Measurements from ENCODE around the gene ZNF639. TPM values are rescaled to one million over a fixed set of nuclear protein-coding genes. Genes with fewer than 3 reads are reported as not detected.

Gene ZNF639
- total and polyA plus RNA-seq, 2 of the 13 experiments (the other 11 are each of a cell fraction or from before 2014, with no cell fraction given): 11.6 to 42.4 TPM

DNA sequence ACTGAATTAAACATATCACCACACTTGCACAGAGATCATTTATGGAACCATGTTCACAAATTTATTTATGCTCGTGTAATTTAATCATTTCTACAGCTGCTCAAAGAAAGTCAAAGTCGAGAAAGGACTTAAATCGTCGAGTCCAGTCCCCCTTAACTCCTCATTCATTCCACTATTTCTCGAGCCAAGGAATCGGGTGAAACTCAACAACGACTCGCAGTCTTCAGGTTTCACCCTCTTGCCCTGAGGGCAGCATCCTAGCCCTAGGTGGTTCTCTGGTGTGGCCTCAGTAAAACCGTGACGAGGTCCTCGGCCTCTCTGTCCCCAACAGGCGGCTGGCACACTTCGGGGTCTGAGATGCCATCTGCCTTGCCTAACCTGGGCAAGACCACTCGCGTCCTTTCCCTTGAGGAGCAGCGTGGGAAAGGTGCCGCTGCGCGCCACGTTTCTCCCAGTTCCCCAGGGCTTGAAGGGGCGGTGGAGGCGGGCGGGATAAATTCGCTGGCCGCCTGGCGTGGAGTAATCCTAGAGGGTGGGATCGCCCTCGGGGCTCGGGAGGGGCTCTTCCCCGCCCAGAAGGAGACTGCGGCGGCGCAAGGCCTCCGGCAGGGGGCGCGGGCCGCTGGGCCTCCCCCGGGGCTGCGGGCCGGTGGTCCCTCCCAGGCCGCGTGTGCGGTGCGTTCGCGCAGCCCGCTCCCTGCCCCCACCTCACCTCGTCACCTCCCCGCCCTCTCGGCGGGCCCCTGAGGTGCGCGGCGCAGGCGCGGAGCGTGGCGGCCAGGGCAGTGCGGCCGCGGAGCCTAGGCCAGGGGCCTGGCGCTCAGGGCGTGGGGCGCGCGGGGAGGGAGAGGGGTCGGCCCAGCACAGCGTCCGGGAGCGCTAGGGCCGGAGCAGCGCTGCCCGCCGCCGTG lies at the start of gene ZNF639 (continued):
- TF ChIP-seq, protein P1, sequence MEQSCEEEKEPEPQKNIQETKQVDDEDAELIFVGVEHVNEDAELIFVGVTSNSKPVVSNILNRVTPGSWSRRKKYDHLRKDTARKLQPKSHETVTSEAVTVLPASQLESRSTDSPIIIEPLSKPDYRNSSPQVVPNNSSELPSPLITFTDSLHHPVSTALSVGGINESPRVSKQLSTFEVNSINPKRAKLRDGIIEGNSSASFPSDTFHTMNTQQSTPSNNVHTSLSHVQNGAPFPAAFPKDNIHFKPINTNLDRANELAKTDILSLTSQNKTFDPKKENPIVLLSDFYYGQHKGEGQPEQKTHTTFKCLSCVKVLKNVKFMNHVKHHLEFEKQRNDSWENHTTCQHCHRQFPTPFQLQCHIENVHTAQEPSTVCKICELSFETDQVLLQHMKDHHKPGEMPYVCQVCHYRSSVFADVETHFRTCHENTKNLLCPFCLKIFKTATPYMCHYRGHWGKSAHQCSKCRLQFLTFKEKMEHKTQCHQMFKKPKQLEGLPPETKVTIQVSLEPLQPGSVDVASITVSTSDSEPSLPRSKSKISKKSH (CRISPR knock-in tag; IDR thresholded peaks at IDR 0.05; ENCODE audit: borderline replicate concordance): peak; percentile 93
- TF ChIP-seq GATAD2A (CRISPR knock-in tag; IDR thresholded peaks at IDR 0.05) (peak; percentile 69), JUN (CRISPR knock-in tag; IDR thresholded peaks at IDR 0.05) (0 out of 2 replicates have a peak, but pooled peaks have one; percentile 55), CBFB (CRISPR knock-in tag; IDR thresholded peaks at IDR 0.05) (0 out of 2 replicates have a peak, but pooled peaks have one; percentile 22), ZFP36L1 (CRISPR knock-in tag; IDR thresholded peaks at IDR 0.05) (no peak), MTA3 (CRISPR knock-in tag; IDR thresholded peaks at IDR 0.05) (no peak), ZNF782 (CRISPR knock-in tag; IDR thresholded peaks at IDR 0.05; ENCODE audit: borderline replicate concordance) (no peak), ZNF589 (CRISPR knock-in tag; conservative IDR thresholded peaks at IDR 0.05) (peak; percentile 46), ZNF652 (CRISPR knock-in tag; IDR thresholded peaks at IDR 0.05; ENCODE audit: borderline replicate concordance, low read depth) (no peak), TGIF2 (CRISPR knock-in tag; IDR thresholded peaks at IDR 0.05) (peak; percentile 15; the same call in 1 of the 2 replicates), AHR (CRISPR knock-in tag; IDR thresholded peaks at IDR 0.05) (no peak), ZSCAN25 (CRISPR knock-in tag; IDR thresholded peaks at IDR 0.05) (0 out of 2 replicates have a peak, but pooled peaks have one; percentile 20), ZNF17 (CRISPR knock-in tag; IDR thresholded peaks at IDR 0.05) (no peak), RAD51 (IDR thresholded peaks at IDR 0.05; ENCODE audit: borderline replicate concordance) (no peak), KLF11 (CRISPR knock-in tag; IDR thresholded peaks at IDR 0.05) (no peak), CREB1 (IDR thresholded peaks at IDR 0.05) (peak; percentile 38; the same call in 1 of the 2 replicates), CREB1 (CRISPR knock-in tag; IDR thresholded peaks at IDR 0.05) (no peak), POGZ (CRISPR knock-in tag; IDR thresholded peaks at IDR 0.05) (0 out of 2 replicates have a peak, but pooled peaks have one; percentile 5), ZNF772 (CRISPR knock-in tag; IDR thresholded peaks at IDR 0.05) (peak; percentile 77; the same call in 1 of the 2 replicates), MAFF (IDR thresholded peaks at IDR 0.05; ENCODE audit: low read depth, low read length) (no peak), ZNF678 (CRISPR knock-in tag; IDR thresholded peaks at IDR 0.05) (no peak; the same call in 1 of the 2 replicates), RARG (CRISPR knock-in tag; IDR thresholded peaks at IDR 0.05; ENCODE audit: low read depth) (no peak)
- TF ChIP-seq, protein P2, sequence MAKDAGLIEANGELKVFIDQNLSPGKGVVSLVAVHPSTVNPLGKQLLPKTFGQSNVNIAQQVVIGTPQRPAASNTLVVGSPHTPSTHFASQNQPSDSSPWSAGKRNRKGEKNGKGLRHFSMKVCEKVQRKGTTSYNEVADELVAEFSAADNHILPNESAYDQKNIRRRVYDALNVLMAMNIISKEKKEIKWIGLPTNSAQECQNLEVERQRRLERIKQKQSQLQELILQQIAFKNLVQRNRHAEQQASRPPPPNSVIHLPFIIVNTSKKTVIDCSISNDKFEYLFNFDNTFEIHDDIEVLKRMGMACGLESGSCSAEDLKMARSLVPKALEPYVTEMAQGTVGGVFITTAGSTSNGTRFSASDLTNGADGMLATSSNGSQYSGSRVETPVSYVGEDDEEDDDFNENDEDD (CRISPR knock-in tag; IDR thresholded peaks at IDR 0.05; ENCODE audit: borderline replicate concordance): peak; percentile 78; the same call in 1 of the 2 replicates
- TF ChIP-seq, protein P3, sequence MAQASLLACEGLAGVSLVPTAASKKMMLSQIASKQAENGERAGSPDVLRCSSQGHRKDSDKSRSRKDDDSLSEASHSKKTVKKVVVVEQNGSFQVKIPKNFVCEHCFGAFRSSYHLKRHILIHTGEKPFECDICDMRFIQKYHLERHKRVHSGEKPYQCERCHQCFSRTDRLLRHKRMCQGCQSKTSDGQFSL (CRISPR knock-in tag; IDR thresholded peaks at IDR 0.05): no peak
- TF ChIP-seq, protein P4, sequence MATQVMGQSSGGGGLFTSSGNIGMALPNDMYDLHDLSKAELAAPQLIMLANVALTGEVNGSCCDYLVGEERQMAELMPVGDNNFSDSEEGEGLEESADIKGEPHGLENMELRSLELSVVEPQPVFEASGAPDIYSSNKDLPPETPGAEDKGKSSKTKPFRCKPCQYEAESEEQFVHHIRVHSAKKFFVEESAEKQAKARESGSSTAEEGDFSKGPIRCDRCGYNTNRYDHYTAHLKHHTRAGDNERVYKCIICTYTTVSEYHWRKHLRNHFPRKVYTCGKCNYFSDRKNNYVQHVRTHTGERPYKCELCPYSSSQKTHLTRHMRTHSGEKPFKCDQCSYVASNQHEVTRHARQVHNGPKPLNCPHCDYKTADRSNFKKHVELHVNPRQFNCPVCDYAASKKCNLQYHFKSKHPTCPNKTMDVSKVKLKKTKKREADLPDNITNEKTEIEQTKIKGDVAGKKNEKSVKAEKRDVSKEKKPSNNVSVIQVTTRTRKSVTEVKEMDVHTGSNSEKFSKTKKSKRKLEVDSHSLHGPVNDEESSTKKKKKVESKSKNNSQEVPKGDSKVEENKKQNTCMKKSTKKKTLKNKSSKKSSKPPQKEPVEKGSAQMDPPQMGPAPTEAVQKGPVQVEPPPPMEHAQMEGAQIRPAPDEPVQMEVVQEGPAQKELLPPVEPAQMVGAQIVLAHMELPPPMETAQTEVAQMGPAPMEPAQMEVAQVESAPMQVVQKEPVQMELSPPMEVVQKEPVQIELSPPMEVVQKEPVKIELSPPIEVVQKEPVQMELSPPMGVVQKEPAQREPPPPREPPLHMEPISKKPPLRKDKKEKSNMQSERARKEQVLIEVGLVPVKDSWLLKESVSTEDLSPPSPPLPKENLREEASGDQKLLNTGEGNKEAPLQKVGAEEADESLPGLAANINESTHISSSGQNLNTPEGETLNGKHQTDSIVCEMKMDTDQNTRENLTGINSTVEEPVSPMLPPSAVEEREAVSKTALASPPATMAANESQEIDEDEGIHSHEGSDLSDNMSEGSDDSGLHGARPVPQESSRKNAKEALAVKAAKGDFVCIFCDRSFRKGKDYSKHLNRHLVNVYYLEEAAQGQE (IDR thresholded peaks at IDR 0.05; ENCODE audit: borderline replicate concordance in 1 of 2, low read depth in 1 of 2, low read length in 2 of 2): no peak
